SU-DHL-6 (cell line): ENCODE results near the gene FOXP2.
"Not testable (repeated sequence)": the region's sequence is repeated elsewhere in the genome, so short reads cannot be mapped to it uniquely, and the experiment has no call there.

Experiments used
- EZH2phosphoT487 ChIP-seq: fragments of 200-600 bp; sonication (generic), shearing (Covaris generic); conservative IDR thresholded peaks from 2 replicates; pipeline ENCODE4 v1.6.1; 2018; ENCODE audit warnings: mild to moderate bottlenecking, antibody characterized with exemption, low read length, moderate library complexity, mixed read lengths
- TF ChIP-seq, protein P1 (sequence below): fragments of 200-600 bp; sonication (generic); IDR thresholded peaks from one replicate; pipeline ENCODE4 v1.5.1; 2017; ENCODE audit warnings: antibody characterized with exemption, mild to moderate bottlenecking, low read length, moderate library complexity; ENCODE audit not compliant: insufficient read depth, poor library complexity, severe bottlenecking

DNA sequence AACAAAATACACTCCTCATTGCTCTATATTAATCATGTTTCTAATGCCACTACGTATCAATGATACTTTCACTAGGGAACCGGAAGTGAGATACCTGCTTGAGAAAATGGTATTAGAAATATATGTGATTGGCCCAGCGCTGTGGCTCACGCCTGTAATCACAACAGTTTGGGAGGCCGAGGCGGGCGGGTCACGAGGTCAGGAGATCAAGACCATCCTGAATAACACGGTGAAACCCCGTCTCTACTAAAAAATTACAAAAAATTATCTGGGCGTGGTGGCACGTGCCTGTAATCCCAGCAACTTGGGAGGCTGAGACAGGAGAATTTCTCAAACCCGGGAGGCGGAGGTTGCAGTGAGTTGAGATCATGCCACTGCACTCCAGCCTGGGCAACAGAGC lies 132.7 kb downstream of the FOXP2 start:
- TF ChIP-seq, protein P1, sequence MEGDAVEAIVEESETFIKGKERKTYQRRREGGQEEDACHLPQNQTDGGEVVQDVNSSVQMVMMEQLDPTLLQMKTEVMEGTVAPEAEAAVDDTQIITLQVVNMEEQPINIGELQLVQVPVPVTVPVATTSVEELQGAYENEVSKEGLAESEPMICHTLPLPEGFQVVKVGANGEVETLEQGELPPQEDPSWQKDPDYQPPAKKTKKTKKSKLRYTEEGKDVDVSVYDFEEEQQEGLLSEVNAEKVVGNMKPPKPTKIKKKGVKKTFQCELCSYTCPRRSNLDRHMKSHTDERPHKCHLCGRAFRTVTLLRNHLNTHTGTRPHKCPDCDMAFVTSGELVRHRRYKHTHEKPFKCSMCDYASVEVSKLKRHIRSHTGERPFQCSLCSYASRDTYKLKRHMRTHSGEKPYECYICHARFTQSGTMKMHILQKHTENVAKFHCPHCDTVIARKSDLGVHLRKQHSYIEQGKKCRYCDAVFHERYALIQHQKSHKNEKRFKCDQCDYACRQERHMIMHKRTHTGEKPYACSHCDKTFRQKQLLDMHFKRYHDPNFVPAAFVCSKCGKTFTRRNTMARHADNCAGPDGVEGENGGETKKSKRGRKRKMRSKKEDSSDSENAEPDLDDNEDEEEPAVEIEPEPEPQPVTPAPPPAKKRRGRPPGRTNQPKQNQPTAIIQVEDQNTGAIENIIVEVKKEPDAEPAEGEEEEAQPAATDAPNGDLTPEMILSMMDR = not testable (repeated sequence)
- TF ChIP-seq EZH2phosphoT487 = not testable (repeated sequence)
